Natural killer cell (primary cell): ENCODE results near the gene SETBP1. TPM values are rescaled to one million over a fixed set of nuclear protein-coding genes. Genes with fewer than 3 reads are reported as not detected.

Experiments used
- ATAC-seq, 3 donors: fragments of 150-1000 bp in 2 of 3; fragments of 200-7000 bp in 1 of 3; cut with Tn5 transposase; 1 replicate in 1 of 3; 2 replicates in 2 of 3; pipeline ENCODE4 v1.10.0; 2021; ENCODE audit warnings: mild to moderate bottlenecking in 2 of 3, moderate library complexity in 2 of 3
- DNase-seq, 2 donors: peaks; one replicate each; pipeline versions ENCODE4 v3.0.0 to v3.0.0-alpha.2; 2013 to 2021; ENCODE audit warnings: mixed read lengths in 1 of 2
- H3K27ac ChIP-seq: one replicate; pipeline ENCODE4 v1.5.1; 2013; ENCODE audit warnings: mild to moderate bottlenecking, low read length
- H3K27me3 ChIP-seq: one replicate; pipeline ENCODE4 v1.6.1; 2013; ENCODE audit warnings: low read length; ENCODE audit not compliant: control insufficient read depth, insufficient read depth
- H3K36me3 ChIP-seq: one replicate; pipeline ENCODE4 v1.6.1; 2013; ENCODE audit warnings: low read length; ENCODE audit not compliant: control insufficient read depth, insufficient read depth
- H3K4me1 ChIP-seq: one replicate; pipeline ENCODE4 v1.6.1; 2013; ENCODE audit warnings: low read length; ENCODE audit not compliant: control insufficient read depth, insufficient read depth
- H3K4me3 ChIP-seq: one replicate; pipeline ENCODE4 v1.5.1; 2013; ENCODE audit warnings: low read length
- H3K9me3 ChIP-seq: one replicate; pipeline ENCODE4 v1.6.1; 2013; ENCODE audit warnings: low read length; ENCODE audit not compliant: control insufficient read depth, insufficient read depth
- H3K27ac Mint-ChIP-seq, 2 donors: one replicate each; pipeline ENCODE4 v1.8.0; 2022; ENCODE audit warnings: mild to moderate bottlenecking in 2 of 2, mixed read lengths in 2 of 2, moderate library complexity in 1 of 2
- H3K27me3 Mint-ChIP-seq, 2 donors: one replicate each; pipeline ENCODE4 v1.8.0; 2022; ENCODE audit warnings: low read depth in 2 of 2, mixed read lengths in 2 of 2
- H3K36me3 Mint-ChIP-seq: one replicate; pipeline ENCODE4 v1.8.0; 2022; ENCODE audit warnings: mixed read lengths
- H3K4me1 Mint-ChIP-seq, 2 donors: one replicate each; pipeline ENCODE4 v1.8.0; 2022; ENCODE audit warnings: mixed read lengths in 2 of 2
- H3K4me3 Mint-ChIP-seq: one replicate; pipeline ENCODE4 v1.8.0; 2022; ENCODE audit warnings: mild to moderate bottlenecking, moderate library complexity, mixed read lengths
- H3K9me3 Mint-ChIP-seq, 2 donors: one replicate each; pipeline ENCODE4 v1.8.0; 2022; ENCODE audit warnings: mixed read lengths in 2 of 2
- WGBS: methylation state at CpG from one replicate; pipeline ENCODE4 v1.1.7; 2013; ENCODE audit warnings: missing lambda C conversion rate; ENCODE audit not compliant: insufficient coverage; 5-methylcytosine and 5-hydroxymethylcytosine counted together
- intact Hi-C: fragments of 100-400 bp; cut with micrococcal nuclease; formaldehyde crosslinking; loops from one replicate; pipeline ENCODE4 v1.14.2; 2022
- total RNA-seq, 4 donors: library from RNA; stranded (reverse); fragments of 120-200 nt in 1 of 4; gene quantifications; one replicate each; pipeline versions ENCODE4 v1.2.3 to v1.2.4, GENCODE V29; 2013 to 2022
- TF ChIP-seq, protein P1 (sequence below): fragments of 200-600 bp; IDR thresholded peaks from one replicate; pipeline ENCODE4 v1.8.0; 2022; ENCODE audit warnings: antibody characterized with exemption

Gene SETBP1
- total RNA-seq, 3 donors from 2014 or later (not counting 1 experiment from before 2014, with no cell fraction given) = 36.0 to 46.6 (median 41.2) TPM

DNA sequence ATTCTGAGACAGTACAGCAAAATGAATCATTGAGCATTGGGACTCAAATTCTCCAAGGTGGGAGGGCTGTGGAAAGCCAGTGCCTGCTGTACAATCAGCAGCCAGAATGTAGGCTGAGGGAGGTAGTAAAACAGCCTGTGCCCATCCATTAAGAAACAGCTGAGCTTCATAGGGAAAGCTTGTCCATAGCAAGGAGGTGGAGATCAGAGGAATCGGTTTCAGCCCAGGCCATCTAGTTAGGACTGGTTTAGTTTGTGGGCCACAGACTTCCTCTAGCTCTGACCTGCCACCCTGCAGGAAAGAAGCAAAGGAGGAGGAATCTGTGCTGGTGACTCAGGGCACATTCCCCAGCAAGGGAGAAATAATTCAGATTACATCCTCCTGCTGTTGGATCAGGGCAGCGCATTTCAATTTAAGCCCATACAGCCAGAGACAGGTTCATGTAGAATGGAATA is 333.4 kb downstream of the SETBP1 start:
- Histone ChIP-seq H3K27me3 (no peaks in the 10 kb centered on the region), H3K27ac (no peak overlapping the region), H3K4me1 (peaks cover 8% of the 10 kb centered on the region), H3K4me3 (no peak overlapping the region), H3K9me3 (no peaks in the 10 kb centered on the region), H3K36me3 (no peaks in the 10 kb centered on the region)
- no peak overlapping the region for H3K4me3 Mint-ChIP-seq
- ATAC-seq (no peak), DNase-seq (no peak)
- H3K27me3 Mint-ChIP-seq = peaks cover 0 to 3% of the 10 kb centered on the region in 2 donors
- H3K36me3 Mint-ChIP-seq = no peaks in the 10 kb centered on the region
- TF ChIP-seq, protein P1, sequence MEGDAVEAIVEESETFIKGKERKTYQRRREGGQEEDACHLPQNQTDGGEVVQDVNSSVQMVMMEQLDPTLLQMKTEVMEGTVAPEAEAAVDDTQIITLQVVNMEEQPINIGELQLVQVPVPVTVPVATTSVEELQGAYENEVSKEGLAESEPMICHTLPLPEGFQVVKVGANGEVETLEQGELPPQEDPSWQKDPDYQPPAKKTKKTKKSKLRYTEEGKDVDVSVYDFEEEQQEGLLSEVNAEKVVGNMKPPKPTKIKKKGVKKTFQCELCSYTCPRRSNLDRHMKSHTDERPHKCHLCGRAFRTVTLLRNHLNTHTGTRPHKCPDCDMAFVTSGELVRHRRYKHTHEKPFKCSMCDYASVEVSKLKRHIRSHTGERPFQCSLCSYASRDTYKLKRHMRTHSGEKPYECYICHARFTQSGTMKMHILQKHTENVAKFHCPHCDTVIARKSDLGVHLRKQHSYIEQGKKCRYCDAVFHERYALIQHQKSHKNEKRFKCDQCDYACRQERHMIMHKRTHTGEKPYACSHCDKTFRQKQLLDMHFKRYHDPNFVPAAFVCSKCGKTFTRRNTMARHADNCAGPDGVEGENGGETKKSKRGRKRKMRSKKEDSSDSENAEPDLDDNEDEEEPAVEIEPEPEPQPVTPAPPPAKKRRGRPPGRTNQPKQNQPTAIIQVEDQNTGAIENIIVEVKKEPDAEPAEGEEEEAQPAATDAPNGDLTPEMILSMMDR = no peak
- H3K4me1 Mint-ChIP-seq = peaks cover 21 to 35% of the 10 kb centered on the region in 2 donors
- 83% methylated on average over 2 of the region's 2 CpGs for WGBS
- H3K9me3 Mint-ChIP-seq = peaks cover 0 to 2% of the 10 kb centered on the region in 2 donors
- H3K27ac Mint-ChIP-seq = no peak overlapping the region
- intact Hi-C loops = no loop called here

- ATAC-seq (no peak), DNase-seq (no peak)
- Histone ChIP-seq H3K27me3 (no peaks in the 10 kb centered on the region), H3K36me3 (no peaks in the 10 kb centered on the region), H3K4me1 (no peaks in the 10 kb centered on the region), H3K27ac (no peak overlapping the region), H3K4me3 (no peak overlapping the region), H3K9me3 (no peaks in the 10 kb centered on the region)
- Mint-ChIP-seq H3K9me3 (peaks cover 0 to 2% of the 10 kb centered on the region in 2 donors), H3K36me3 (no peaks in the 10 kb centered on the region), H3K4me3 (no peak overlapping the region), H3K27me3 (peaks cover 0 to 3% of the 10 kb centered on the region in 2 donors), H3K27ac (no peak overlapping the region), H3K4me1 (peaks cover 9 to 21% of the 10 kb centered on the region in 2 donors)
- TF ChIP-seq, protein P1 = no peak
- intact Hi-C loops = no loop called here
- 89% methylated on average over 1 of the region's 1 CpG for WGBS
Observed at GRCh38 chr18:45015788-45016128, 335.1 kb downstream of the SETBP1 start.

GRCh38 chr18:45019469-45019868 is 338.8 kb downstream of the SETBP1 start:
- no peak overlapping the region for H3K27ac ChIP-seq
- no peaks in the 10 kb centered on the region for H3K4me1 ChIP-seq
- no peak for ATAC-seq
- DNase-seq = no peak
- intact Hi-C loops = no loop called here
- Mint-ChIP-seq H3K4me1 (peaks cover 0 to 4% of the 10 kb centered on the region in 2 donors), H3K36me3 (no peaks in the 10 kb centered on the region), H3K27me3 (no peaks in the 10 kb centered on the region), H3K4me3 (no peak overlapping the region), H3K9me3 (no peaks in the 10 kb centered on the region), H3K27ac (no peak overlapping the region)
- H3K9me3 ChIP-seq = no peaks in the 10 kb centered on the region
- no peaks in the 10 kb centered on the region for H3K27me3 ChIP-seq
- WGBS = 100% methylated on average over 1 of the region's 1 CpG
- H3K4me3 ChIP-seq = no peak overlapping the region
- TF ChIP-seq, protein P1 = no peak
- H3K36me3 ChIP-seq = no peaks in the 10 kb centered on the region

- TF ChIP-seq, protein P1 = no peak
- no peak for ATAC-seq
- peaks cover 0 to 4% of the 10 kb centered on the region in 2 donors for H3K4me1 Mint-ChIP-seq
- no peaks in the 10 kb centered on the region for H3K9me3 Mint-ChIP-seq
- no peaks in the 10 kb centered on the region for H3K27me3 Mint-ChIP-seq
- H3K9me3 ChIP-seq = no peaks in the 10 kb centered on the region
- H3K4me3 ChIP-seq = no peak overlapping the region
- no peaks in the 10 kb centered on the region for H3K36me3 ChIP-seq
- 99% methylated on average over 4 of the region's 5 CpGs for WGBS
- DNase-seq = no peak
- no peaks in the 10 kb centered on the region for H3K36me3 Mint-ChIP-seq
- intact Hi-C loops = no loop called here
- no peaks in the 10 kb centered on the region for H3K4me1 ChIP-seq
- no peak overlapping the region for H3K27ac ChIP-seq
- no peak overlapping the region for H3K27ac Mint-ChIP-seq
- no peak overlapping the region for H3K4me3 Mint-ChIP-seq
- H3K27me3 ChIP-seq = no peaks in the 10 kb centered on the region
Observed at GRCh38 chr18:45023519-45023918, 342.8 kb downstream of the SETBP1 start.
